SK-N-SH (cell line): ENCODE results near the gene NTM.

Source experiments
- CTCF ChIP-seq: fragments of 200-600 bp; sonication (generic); IDR thresholded peaks from 2 replicates; pipeline ENCODE4 v1.6.1; 2017; ENCODE audit warnings: antibody characterized with exemption, mild to moderate bottlenecking, moderate library complexity
- ELF1 ChIP-seq: IDR thresholded peaks from 2 replicates; pipeline ENCODE4 v1.4.0; 2012
- EP300 ChIP-seq, 2 experiments: IDR thresholded peaks; 2 replicates each; pipeline versions ENCODE4 v1.4.0 to v1.6.1; 2012; ENCODE audit warnings: borderline replicate concordance in 1 of 2, low read depth in 1 of 2, low read length in 1 of 2
- EZH2phosphoT487 ChIP-seq: fragments of 200-600 bp; sonication (generic); IDR thresholded peaks from 2 replicates; pipeline ENCODE4 v1.6.1; 2017; ENCODE audit warnings: low read depth, mixed run types, mild to moderate bottlenecking, antibody characterized with exemption, moderate library complexity, borderline replicate concordance
- FOXM1 ChIP-seq: IDR thresholded peaks from 2 replicates; pipeline ENCODE4 v1.4.0; 2012; ENCODE audit warnings: low read depth, mild to moderate bottlenecking
- JUND ChIP-seq: IDR thresholded peaks from 2 replicates; pipeline ENCODE4 v1.4.0; 2012
- POLR2AphosphoS5 ChIP-seq: IDR thresholded peaks from 2 replicates; pipeline ENCODE4 v1.6.1; 2012; ENCODE audit warnings: low read depth, low read length
- RCOR1 ChIP-seq: fragments of 150-350 bp; IDR thresholded peaks from 2 replicates; pipeline ENCODE4 v1.6.1; 2017; ENCODE audit warnings: antibody characterized with exemption, low read length
- REST ChIP-seq: IDR thresholded peaks from 2 replicates; pipeline ENCODE4 v1.6.1; 2012; ENCODE audit warnings: mild to moderate bottlenecking, low read depth, low read length, moderate library complexity
- RFX5 ChIP-seq: IDR thresholded peaks from 2 replicates; pipeline ENCODE4 v1.6.1; 2012; ENCODE audit warnings: mild to moderate bottlenecking, improper control_type of control experiment, low read length
- TAF1 ChIP-seq: IDR thresholded peaks from 2 replicates; pipeline ENCODE4 v1.6.1; 2012; ENCODE audit warnings: low read depth, mild to moderate bottlenecking, low read length, moderate library complexity, borderline replicate concordance
- USF2 ChIP-seq: fragments of 150-350 bp; IDR thresholded peaks from 2 replicates; pipeline ENCODE4 v1.6.1; 2017; ENCODE audit warnings: antibody characterized with exemption, low read length, low read depth, borderline replicate concordance
- YY1 ChIP-seq: IDR thresholded peaks from 2 replicates; pipeline ENCODE4 v1.4.0; 2012; ENCODE audit warnings: low read depth, mild to moderate bottlenecking

- TF ChIP-seq CTCF (peak; percentile 49), EP300 (IDR thresholded peaks at IDR 0.05; ENCODE audit: borderline replicate concordance in 1 of 2, low read depth in 1 of 2, low read length in 1 of 2) (no peak), TAF1 (no peak), REST (no peak), EZH2phosphoT487 (no peak), RCOR1 (no peak), POLR2AphosphoS5 (no peak), JUND (no peak), USF2 (no peak), RFX5 (no peak), YY1 (no peak), ELF1 (0 out of 2 replicates have a peak, but pooled peaks have one; percentile 12), FOXM1 (no peak)
These were observed 787.7 kb downstream of the NTM start for GRCh38 chr11:132158091-132158490.
